GM19239 (cell line): ENCODE data around the gene POLE.

Experiments
- DNase-seq: peaks from one replicate; pipeline ENCODE4 v3.0.0; 2011; ENCODE audit warnings: low spot score; ENCODE audit not compliant: insufficient read length
- FAIRE-seq: peaks from 2 replicates; lab custom pipeline; 2011; peaks lifted over from hg19 to GRCh38; lab: Jason Lieb, UNC

Gene POLE

GRCh38 chr12:132634411-132634990, 52.6 kb downstream of the POLE start:
- no peak for FAIRE-seq
- no peak for DNase-seq

DNA sequence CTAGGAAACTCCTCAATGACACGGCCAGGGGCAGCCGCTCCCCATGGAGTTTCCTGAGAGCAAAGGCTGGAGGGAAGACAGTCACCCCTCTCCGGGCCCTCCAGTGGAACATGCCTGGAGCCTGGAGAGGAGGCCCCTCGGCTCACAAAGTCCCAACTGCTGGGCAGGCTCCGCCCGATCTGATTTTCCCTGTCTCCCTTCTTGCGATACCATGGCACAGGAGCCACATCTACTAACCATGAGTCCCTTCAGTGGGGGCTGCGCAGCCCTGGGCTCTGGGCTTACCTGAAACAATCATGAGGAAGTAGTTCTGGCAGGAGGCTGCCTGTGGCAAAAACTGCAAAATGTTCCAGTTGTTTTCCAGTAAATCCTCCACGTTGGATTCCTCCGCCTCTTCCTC, 53.2 kb downstream of the POLE start:
- no peak for FAIRE-seq

DNA sequence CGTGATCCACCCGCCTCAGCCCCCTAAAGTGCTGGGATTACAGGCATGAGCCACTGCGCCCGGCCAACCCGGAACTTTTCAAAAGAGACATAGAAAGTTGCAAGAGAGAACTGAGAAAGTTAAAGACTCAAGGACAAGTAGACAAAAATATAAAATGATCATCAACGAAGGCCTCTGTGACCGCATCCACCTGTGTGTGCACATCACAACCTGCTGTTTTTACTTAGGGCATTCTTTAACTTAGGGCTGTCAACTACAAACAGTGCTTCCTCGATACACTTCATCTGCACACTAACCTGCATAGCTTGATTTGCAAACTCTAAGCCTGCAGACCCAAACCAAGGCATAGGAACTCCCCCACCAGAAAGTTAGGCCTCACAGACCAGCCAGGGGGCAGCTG, 53.7 kb downstream of the POLE start:
- FAIRE-seq (no peak), DNase-seq (no peak)

More for the DNA sequence above, 53.2 kb downstream of the POLE start:
- no peak for DNase-seq

DNA sequence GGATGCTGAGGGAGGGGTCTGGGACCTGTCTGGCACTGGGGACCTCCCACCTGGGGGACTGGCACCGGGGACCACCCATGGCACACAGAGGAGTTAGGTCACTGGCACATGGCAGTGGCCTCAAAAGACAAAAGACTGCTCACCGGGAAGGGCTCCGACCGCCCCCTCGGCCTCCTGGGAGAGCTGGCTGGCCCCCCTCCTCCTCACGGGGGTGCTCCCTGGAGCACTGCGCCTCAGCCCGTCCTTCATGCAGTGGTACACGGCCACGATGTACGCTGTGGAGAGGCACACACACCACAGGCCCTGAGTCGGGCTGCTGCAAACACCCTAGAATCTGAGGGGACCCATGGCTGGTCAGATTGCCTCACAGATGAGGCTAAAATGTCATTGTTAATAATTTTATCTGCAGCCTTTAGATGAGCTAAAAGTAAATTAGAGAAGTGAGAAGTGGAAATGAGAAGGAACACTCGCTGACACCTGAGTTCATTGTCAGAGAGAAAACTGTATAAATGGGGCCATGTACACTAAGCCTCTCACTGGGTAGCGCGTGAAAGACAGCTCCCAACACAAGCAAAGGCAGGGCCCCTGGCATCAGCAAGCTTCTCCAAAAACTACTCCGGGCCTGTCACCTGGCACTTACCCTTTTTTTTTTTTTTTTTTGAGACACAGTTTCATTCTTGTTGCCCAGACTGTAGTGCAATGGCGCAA, 54.5 kb downstream of the POLE start:
- FAIRE-seq: no peak
- DNase-seq: no peak

DNA sequence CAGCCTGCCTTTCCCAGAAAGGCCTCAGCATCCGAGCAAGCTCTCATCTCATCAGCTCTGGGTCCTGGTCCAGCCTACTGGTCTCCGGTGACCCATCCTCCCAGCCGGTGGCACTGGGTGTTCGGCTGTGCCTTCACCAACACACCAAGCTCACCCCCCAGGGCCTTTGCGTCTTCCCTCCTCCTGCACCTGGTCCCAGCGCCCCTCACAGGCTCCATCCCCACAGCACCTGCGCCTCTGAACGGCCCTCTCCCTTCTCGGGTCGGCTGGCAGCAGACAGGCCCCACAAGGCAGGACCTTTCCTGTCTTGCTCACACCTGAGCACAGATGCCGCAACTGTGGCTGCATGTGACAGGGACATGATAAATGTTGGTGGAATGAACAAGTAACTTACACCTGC, 55.5 kb downstream of the POLE start:
- no peak for FAIRE-seq

DNA sequence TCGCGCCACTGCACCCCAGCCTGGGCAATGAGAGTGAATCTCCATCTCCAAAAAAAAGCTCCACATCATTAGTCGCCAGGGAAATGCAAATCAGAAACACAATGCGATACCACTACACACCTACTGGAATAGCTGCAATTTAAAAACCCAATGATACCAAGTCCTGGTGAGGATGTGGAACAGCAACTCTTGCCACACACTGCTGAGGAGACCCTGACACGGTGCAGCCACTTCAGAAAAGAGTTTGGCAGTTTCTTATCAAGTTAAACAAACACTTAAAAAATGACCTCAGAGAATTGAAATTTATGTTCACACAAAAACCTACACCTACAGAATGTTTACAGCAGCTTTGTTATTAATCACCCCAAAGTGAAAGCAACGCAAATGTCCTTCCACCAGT, 56.5 kb downstream of the POLE start:
- FAIRE-seq (no peak), DNase-seq (no peak)

More for the DNA sequence above, 55.5 kb downstream of the POLE start:
- DNase-seq: no peak

- DNase-seq (no peak), FAIRE-seq (no peak)
Observed at GRCh38 chr12:132629330-132629729, 57.8 kb downstream of the POLE start.

DNA sequence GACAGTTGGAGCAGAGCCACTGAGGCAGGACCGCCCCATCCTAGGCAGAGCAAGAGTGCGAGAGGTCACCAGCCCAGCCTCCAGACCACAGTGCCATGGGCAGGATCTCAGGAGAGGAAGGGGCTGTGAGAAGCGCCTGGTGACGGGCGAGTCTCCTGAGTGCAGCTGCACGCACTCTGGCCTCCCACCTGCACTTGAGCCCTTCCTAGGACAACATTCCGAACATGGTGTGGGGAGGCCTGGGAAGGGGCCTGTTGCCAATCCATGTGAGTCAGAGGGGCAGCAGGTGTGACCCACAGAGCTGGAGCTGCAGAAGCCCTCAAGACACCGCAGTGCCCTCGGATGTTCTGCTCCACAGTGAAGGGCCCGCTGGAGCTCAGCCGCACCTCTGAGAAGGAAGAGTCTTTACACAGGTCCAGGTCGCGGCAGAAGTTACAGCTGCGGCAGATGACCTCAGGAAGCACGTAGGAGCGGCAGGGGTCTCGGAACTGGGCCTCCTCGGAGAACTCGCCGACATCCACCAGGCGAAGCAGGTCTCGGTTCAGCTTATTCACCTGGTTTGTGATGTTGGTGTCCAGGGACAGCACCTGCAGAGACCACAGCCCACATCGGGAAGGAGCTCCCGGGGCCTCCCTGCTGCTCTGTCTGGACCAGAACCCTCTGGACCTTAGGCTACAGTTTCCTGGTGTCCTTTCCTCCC, 61.3 kb downstream of the POLE start:
- no peak for FAIRE-seq
- DNase-seq: no peak

GRCh38 chr12:132624910-132625630, 62.1 kb downstream of the POLE start:
- FAIRE-seq (no peak), DNase-seq (no peak)

DNA sequence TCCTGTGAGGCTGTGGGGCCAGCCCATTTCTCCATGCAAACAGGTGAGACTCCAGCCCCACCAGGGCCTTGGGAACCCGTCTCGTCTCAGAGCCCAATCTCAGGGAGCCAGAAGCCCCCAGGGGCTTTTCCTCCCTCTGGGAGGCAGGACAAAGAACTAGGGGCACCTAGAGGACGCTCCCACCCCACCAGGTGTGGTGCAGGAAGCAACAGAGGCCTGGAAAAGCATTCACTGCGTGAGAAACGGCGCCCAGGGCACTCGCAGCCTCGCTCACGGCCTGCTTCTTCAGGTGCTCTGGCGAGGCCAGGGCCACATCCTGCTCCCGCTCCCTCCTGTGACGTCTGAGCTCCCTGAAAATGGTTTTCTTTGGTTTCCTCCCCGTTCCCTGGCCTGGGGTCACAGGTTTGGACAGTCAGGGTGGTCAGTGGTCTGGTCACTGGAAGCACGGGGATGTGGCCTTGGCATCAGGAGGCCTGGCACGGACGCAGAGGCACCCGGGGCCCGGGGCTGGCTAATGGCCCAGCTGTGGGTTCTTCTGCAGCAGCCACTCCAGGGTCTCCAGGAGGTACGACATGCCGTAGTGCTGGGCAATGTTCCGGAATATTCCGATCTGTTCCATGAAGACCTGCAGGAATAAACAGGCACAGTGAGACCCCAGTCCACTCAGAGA, 62.8 kb downstream of the POLE start:
- no peak for FAIRE-seq
- no peak for DNase-seq

DNA sequence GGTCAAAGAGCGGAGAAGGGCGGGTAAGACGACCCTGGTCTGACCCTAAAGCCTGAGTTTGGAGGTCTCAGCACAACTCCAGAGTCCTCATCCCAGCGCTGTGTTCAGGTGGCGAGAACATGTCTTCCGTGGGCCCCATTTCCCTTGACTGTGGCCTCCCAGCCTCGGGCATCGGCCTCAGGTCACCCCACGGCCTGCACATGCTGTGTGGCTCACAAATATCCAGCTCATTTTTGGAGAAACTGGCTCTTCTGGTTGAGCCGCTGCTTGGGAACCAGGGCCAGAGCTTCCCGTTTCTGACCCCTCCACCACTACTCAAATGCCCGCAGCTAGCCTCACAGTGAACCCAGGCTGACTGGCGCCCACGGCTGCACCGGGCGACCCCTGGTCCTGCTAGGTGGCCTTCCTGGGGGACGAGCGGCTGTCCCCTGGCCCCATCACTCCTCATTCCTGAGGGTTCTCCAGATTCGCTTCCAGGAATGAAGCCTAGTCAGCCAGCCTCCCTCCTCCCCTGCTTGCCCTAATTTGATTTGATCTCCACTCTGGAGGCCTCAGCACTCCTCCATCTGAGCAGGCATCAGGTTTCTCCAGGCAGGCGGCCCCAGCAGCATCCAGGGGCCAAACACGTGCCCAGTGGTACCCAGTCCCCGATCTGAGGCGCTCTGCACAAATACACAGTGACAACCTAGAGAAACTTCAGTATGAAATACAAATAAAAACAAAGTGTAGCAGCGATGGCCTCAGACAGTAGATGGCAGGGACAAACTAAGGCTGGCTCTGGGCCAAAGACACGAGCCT, 63.9 kb downstream of the POLE start:
- DNase-seq: no peak
- no peak for FAIRE-seq

DNA sequence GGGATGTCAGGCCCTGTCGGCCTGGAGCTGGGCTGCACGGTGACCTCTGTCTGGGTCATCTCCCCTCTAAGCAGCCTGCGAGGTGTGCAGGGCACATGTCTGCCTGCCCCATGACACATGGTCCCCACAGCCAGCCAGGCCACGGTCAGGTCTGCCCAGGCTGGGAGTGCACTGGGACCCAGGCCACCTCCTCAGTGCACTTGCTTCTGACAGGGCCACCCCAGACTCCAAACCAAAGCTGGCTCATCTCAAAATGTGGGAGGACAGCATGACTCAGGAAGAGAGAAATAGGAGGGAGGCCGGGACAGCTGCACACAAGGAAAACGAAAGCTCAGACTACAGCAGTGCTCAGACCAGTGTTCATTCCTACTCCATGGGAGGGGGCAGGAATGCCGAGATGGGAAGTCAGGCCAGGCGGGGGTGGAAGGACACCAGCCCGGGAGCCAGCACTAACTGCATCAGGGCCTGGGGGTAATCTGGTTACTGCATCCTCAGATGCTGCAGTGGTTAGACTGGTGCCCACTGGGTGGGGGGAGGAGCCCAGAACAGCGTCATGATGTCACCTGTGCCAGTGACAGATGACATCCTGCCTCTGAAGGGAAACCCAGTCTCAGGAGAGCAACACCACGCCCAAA, 64.6 kb downstream of the POLE start:
- DNase-seq: no peak
- FAIRE-seq: no peak

DNA sequence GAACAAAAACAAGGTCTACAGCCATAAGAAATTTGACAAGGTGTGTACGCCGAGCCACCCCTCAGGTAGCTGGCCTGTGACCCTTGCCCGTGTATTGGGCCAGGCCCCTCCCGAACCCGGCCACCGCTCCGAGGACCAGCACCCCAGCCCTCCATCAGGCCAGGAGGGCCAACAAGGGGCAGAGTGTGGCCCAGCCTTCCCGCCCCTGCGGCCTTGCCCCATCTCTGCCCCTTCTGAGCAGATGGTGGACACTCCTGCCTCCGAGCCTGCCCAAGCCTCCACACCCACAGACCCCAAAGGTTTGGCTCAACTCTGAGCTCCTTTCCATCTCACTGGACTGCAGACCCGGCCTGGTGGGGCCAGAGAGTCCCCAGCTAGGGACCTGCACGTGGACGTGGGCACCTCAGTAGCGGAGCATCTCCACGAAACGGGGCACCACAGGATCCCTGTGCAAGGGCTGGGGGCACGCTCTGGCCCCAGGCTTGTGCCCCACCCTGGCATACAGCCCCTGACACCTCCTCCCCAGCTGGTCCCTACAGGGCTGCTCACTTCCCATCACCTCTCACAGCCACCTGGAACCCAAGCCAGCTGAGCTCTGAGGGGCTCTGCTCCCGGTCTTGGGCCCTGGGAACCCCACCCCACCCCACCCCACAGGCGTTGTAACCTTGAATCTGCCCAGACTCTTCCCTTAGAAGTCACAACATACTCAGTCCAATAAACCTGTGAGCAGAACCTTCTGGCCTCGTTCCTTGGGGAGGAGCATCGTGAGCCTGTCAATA, 65.3 kb downstream of the POLE start:
- FAIRE-seq: no peak
- DNase-seq: no peak

- DNase-seq (no peak), FAIRE-seq (no peak)
Observed at GRCh38 chr12:132620899-132621656, 66.1 kb downstream of the POLE start.

DNA sequence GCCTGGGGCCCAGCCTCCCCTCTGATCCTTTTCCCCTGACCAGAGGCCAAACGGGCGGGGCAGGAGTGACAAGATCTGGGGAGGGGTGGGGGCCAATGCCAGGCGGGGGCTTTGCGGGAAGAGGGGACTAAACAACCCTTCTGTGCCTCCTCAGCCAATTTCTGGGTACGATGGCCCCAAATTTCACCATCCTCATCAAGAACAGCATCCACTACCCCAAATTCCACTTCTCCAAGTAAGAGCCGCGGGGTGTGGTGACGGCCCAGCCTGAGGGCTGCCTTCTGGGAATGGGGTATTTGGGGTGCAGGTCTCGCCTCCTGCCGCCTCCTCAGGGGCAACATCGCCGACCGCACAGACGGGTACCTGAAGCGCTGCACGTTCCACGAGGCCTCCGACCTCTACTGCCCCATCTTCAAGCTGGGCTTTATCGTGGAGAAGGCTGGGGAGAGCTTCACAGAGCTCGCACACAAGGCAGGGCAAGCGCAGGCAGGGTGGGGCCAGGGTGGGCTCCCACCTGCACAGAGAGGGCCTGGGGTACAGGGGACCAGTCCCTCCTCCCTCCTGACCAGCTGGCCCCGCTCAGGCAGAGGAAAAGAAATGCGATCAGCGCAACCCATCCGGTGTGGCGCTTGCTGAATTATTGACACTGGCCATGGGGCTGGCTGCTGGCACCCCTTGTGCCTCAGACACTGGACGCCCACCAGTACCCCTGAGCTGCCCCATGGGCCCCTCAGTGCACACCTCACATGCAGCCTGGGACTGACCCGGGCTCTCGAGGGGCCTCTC, 66.8 kb downstream of the POLE start:
- DNase-seq (no peak), FAIRE-seq (no peak)

- DNase-seq (no peak), FAIRE-seq (no peak)
Observed at GRCh38 chr12:132619386-132620112, 67.6 kb downstream of the POLE start.
